SKM-1 treated with dmso at 0.1 percent for 144 hours (cell line): ENCODE results near the gene TMEM161A.
"Not testable (repeated sequence)": the region's sequence is repeated elsewhere in the genome, so short reads cannot be mapped to it uniquely, and the experiment has no call there.

ENCODE experiments used
- DNase-seq: peaks from one replicate; lab custom pipeline; 2025; ENCODE audit not compliant: unreplicated experiment; lab: John Stamatoyannopoulos, UW

Gene TMEM161A

GRCh38 chr19:19122902-19123301, 15.4 kb downstream of the TMEM161A start:
- DNase-seq, result no peak

- no peak for DNase-seq
These were observed 16.9 kb downstream of the TMEM161A start for GRCh38 chr19:19121371-19121770.

DNA sequence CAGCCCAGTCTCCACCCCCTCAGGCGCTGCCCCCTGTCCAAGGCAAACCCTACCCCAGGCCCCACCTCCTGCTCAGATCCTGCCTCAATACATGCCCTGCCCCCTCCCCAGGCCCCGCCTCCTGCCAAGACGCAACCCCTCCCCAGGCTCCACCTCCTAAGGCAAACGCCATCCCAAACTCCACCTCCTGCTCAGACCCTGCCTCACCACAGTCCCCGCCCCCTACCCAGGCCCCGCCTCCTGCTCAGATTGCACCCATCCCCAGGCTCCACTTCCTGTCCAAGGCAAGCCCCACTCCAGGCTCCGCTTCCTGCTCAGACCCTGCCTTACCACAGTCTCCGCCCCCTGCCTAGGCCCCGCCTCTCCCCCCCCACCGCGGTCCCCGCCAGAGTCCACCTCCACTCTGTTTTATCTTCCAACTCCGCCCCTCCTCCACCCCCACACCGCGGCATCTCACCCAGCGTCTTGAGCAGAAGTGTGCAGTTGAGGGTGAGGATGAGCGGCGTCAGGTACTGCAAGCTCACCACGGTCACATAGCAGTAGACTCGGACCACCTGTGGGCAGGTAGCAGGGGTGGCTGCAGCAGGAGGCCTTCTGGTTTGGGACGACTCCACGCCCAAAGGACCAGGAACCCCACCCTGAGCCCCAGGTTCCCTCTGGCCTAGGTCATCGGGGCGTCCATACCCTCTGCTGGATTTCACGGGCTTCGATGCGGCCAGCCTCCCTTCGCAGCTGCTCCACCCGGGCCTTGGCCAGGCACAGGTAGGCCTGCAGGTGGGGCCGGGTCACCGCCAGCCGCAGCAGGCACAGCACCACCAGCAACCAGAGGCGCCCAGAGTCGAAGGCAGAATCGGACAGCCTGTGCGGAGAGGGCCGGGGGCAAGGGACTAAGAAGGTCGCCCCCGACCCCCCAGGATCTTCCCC, 17.7 kb downstream of the TMEM161A start:
- no peak for DNase-seq

DNA sequence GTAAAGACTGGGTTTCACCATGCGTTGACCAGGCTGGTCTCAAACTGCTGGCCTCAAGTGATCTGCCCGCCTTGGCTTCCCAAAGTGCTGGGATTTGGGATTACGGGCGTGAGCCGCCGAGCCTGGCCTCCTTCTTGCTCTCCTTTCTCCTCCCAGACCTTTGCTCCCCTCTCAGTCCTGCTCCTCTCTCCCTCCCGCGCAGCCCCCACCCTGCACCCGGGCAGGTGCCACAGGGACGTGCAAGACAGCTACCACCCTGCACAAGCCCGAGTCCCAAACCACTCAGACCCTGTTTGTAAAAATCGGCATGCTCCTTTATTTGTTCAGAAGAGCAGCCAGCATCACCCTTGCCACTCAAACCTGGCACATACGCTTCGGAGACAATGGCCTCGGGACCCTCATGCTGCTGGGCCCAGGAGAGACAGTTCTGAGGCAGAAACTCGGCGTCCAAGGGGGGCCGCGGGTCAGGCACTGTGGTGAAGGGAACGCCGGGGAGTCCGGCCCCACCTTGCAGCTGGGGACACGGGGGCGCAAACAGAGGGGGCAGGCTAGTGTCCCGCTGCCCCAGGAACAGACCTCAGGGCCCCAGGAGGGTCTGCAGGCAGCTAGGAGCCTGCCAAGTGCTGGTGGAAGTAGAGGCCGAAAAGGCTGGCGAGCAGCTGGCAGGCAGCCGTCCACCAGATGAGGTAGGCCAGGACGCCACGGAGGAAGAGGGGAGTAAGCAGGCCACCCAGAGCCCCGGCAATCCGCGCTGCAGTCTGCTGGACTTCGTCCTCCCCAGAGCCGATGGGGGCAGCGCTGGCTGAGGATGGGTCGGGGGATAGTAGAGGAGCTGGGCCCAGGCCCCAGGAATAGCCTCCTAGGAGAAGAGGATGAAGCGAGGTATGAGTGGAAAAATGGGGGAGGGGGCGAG, 18.7 kb downstream of the TMEM161A start:
- DNase-seq, result no peak

DNA sequence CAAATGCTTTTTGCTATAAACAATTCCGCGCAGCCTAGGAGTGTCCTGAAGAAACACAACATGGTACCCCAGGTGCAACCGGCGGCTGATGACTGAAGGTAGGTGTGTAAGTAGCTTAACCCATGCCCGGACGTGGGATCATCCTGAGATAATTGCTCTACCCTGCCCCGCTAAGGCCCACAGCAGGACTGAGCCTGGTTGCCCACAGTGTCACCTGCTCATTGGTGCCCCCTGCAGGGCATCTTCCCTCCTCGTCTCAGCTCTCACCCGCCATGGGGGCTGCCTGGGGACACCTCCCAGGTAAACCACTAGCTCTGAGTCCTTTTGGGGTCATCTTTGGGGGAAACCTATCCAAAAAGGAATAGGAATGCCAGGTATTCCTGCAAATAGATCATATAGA, 22.3 kb downstream of the TMEM161A start:
- DNase-seq, result peak; percentile 19

- DNase-seq, result no peak
These were observed 25.1 kb downstream of the TMEM161A start for GRCh38 chr19:19113040-19113626.

GRCh38 chr19:19111967-19112580, 26.2 kb downstream of the TMEM161A start:
- no peak for DNase-seq

DNA sequence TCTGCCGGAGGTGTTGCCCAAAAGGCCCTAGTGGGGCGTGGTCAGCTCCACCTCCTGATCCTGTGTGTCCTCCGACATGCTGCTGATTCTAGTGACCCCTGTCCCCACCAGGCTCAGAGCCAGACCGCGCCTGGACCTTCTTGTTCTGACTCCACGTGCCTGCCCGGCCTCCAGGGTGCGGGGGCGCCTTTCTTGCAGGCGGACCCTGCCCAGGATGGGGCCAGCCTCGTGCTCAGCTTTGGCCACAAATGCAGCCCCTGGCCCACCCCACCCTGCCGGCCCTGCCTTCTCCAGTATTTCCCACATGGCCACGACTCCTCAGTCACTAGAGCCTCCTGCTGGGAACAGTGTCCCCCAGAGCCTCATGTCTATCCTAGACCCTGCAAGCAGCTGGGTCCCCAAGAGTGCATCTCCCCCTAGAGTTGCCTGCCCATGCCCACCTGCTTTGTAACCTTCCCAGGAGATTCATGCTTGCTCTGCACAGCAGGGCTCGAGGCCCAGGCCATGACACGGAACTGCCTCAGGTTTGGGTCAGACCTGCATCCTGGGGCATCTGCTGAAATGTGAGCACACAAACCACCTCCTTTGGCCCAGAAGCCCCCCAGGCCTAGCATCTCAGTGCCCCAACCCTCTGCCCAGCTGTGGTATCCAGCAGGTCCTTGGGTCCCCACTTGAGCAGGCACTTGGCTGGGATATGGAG, 27.0 kb downstream of the TMEM161A start:
- DNase-seq, result no peak

DNA sequence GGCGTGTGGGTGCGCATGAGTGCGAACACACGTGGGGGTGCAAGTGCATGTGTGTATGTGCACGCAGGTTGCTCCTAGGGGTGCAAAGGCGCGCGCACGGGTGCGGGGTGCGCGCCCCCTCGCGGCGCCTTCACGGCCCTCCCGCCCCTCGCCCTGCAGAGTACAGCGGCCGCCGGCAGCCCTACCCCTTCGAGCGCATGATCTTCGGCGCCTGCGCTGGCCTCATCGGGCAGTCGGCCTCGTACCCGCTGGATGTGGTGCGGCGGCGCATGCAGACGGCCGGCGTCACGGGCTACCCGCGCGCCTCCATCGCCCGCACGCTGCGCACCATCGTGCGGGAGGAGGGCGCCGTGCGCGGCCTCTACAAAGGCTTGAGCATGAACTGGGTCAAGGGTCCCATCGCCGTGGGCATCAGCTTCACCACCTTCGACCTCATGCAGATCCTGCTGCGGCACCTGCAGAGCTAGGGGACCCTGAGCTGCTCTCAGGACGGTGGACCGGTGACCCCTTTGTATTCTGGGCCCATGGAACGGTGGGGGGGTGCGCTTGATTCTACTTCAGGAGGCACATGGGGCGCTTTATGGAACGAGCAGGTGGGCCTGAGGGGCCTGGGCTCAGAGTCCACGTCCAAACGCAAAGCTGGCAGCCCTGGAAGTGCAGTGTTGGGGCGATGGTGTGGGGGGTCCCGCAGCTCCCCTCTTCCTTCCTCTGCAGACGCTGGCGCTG, 27.7 kb downstream of the TMEM161A start:
- DNase-seq, result no peak

GRCh38 chr19:19109601-19110000, 28.7 kb downstream of the TMEM161A start:
- no peak for DNase-seq

- no peak for DNase-seq
These were observed 30.6 kb downstream of the TMEM161A start for GRCh38 chr19:19107654-19108053.

- DNase-seq, result not testable (repeated sequence)
These were observed 31.3 kb downstream of the TMEM161A start for GRCh38 chr19:19106938-19107337.

- DNase-seq, result no peak
These were observed 32.2 kb downstream of the TMEM161A start for GRCh38 chr19:19106056-19106551.

DNA sequence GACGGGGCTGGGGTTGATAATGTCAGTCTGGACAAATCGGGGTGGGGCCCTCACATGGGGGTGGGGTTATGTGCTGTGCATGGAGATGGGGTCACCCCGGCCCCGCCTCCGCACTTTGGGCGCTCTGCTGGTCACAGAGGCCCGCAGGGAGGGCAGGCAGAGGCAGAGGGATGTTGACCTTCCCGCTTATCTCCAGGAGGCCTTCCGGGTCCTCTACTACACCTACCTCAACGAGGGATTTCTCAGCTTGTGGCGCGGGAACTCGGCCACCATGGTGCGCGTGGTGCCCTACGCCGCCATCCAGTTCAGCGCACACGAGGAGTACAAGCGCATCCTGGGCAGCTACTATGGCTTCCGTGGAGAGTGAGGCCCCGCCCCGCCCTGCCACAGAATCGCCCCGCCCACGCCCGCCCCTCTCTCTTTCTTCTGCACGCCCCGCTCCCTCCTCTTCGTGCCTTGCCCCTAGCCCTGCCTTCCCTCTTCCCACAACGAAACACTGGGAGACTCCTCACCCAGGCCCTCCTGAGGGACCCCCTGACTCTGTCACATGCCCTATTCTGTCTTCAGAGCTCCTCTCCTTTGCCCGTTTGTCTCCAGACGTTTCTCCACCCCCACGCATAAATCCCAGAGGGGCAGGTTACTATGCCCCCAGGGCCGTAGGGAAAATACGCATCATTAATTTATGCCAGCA, 32.8 kb downstream of the TMEM161A start:
- no peak for DNase-seq

DNA sequence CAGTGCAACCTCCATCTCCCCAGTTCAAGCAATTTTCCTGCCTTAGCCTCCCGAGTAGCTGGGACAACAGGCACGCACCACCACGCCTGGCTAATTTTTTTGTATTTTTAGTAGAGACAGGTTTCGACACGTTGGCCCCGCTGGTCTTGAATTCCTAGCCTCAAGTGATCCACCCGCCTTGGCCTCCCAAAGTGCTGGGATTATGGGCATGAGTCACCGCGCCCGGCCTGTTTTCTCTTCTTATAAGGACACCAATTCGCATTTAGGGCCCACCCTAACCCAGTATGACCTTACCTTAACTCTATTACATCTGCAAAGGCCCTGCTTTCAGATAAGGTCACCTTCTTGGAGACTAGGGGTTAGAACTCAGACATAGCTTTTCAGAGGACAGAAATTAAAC, 35.1 kb downstream of the TMEM161A start:
- DNase-seq, result no peak

GRCh38 chr19:19102566-19102965, 35.7 kb downstream of the TMEM161A start:
- DNase-seq, result not testable (repeated sequence)

DNA sequence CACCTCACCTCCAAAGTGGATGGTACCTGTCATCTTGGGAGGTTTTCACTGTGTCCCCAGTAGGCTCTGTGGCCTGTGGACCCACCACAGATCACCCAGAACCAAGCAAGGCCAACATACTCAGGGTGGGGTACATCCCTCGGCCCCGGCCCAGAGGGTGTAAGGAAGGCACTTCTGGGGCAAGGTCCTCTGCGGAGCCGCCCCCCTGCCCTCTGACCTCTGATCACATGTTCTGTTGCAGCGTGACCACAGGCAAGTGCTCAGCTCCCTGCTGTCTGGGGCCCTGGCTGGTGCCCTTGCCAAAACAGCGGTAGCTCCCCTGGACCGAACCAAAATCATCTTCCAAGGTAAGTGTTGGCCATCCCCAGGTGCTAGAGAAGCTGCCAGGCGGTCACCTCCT, 36.7 kb downstream of the TMEM161A start:
- no peak for DNase-seq

GRCh38 chr19:19098703-19099632, 39.3 kb downstream of the TMEM161A start:
- DNase-seq, result no peak
